AG10803 (cell line): ENCODE data around the gene IRF2.

Experiments
- DNase-seq: peaks from one replicate; pipeline ENCODE4 v3.0.0; 2010; ENCODE audit warnings: low read depth
- H3K4me3 ChIP-seq: 2 replicates; pipeline ENCODE4 v1.5.1; 2011; ENCODE audit warnings: mild to moderate bottlenecking, low read length, control low read depth
- TF ChIP-seq, protein P1 (sequence below): conservative IDR thresholded peaks from 2 replicates; pipeline ENCODE4 v1.5.1; 2011; ENCODE audit warnings: mild to moderate bottlenecking, low read length, control low read depth, inconsistent platforms

IRF2 gene

GRCh38 chr4:184375027-184375426, 99.3 kb downstream of the IRF2 start:
- TF ChIP-seq, protein P1, sequence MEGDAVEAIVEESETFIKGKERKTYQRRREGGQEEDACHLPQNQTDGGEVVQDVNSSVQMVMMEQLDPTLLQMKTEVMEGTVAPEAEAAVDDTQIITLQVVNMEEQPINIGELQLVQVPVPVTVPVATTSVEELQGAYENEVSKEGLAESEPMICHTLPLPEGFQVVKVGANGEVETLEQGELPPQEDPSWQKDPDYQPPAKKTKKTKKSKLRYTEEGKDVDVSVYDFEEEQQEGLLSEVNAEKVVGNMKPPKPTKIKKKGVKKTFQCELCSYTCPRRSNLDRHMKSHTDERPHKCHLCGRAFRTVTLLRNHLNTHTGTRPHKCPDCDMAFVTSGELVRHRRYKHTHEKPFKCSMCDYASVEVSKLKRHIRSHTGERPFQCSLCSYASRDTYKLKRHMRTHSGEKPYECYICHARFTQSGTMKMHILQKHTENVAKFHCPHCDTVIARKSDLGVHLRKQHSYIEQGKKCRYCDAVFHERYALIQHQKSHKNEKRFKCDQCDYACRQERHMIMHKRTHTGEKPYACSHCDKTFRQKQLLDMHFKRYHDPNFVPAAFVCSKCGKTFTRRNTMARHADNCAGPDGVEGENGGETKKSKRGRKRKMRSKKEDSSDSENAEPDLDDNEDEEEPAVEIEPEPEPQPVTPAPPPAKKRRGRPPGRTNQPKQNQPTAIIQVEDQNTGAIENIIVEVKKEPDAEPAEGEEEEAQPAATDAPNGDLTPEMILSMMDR: no peak
- no peak overlapping the region for H3K4me3 ChIP-seq
- DNase-seq: no peak

DNA sequence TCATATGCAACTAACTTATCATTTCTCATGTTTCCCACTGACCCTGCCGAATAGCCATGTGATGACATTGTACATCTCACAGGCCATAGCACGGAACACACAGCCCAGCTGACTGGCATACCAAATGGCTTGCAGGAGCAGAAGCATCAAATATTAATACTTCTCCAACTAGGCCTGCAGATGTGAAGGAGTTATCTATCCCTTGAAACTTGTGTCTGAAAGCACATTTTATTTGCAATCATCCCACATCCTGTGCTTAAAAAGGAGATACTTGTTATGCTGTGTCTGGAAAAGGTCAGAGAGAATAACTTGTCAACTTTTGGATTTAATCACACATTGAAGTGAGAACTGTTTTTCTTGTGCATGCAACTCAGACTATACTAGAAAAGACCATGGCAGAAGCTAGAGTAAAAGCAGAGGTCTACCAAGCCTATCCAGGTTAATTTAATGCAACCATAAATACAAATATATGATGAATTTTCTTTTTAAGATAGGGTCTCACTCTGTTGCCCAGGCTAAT, 100.4 kb downstream of the IRF2 start:
- H3K4me3 ChIP-seq: no peak overlapping the region
- TF ChIP-seq, protein P1: no peak
- no peak for DNase-seq

DNA sequence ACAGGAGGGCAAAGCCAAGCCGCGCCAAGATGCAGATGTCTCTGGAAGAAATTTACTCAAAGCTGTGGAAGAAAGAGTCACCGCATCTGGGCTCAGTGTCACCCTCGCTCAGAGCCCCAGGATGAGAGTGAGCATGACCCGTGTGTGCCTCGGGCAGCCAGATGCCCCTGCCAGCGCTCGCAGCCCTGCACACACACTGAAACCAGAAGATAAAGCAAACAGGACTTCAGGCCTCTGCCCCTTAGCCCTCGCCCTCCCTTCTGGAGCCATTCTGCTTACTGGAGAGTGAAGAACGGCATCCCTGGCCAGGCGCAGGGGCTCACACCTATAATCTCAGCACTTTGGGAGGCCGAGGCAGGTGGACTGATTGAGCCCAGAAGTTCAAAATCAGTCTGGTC, 103.0 kb downstream of the IRF2 start:
- DNase-seq: no peak
- H3K4me3 ChIP-seq: no peak overlapping the region
- TF ChIP-seq, protein P1: no peak

DNA sequence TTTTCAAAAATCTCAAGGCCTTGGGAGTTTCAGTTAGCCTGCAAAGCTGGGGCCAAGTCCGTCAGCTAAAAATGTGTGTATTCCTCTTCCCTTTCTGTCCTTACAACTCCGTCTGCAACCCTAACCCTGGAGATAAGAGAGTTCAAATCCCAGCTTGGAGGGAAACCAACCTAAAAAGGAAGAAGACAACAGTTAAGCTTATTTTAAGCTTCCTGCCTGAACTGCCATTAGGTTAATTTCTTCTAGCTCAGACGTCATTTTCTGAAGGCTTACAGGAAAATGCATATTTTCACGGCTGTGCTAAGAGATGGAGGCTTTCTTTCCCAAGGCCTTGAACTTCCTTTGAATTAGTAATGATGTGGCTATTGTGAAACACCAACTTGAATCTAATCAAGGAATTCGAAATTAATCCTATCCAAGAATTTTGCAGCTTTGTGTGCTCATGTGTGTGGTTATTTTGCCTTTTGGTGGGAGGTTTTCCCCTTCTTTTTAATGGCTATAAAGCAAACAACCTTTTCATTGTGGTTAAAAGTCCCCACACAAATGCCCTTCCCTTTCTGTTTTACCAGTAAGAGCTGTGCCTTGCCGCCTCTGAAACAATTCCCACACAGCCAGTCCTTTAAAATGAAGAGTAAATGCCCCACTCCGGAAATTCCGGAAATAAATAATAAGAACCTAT, 103.5 kb downstream of the IRF2 start:
- TF ChIP-seq, protein P1: no peak
- no peak overlapping the region for H3K4me3 ChIP-seq
- peak; percentile 35 for DNase-seq

DNA sequence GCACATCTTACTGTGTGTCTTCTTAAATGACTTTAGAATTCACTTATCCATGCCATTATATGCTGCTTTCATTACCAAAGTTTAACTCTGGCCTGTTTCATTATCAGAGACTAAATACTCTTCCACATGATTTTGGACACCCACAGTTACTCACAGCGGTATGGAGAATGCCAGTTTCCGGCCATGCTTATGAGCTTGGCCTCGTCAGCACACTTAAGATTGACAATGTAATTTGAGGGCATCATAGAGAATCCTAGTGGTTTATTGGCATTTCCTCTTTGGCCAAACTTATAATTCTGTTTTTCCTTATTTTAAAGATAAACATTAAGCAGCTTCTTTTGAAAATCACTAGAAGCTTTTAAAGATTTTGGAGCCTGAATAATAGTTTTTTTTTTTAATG, 104.5 kb downstream of the IRF2 start:
- DNase-seq: no peak
- TF ChIP-seq, protein P1: no peak
- H3K4me3 ChIP-seq: no peak overlapping the region

GRCh38 chr4:184368731-184369130, 105.6 kb downstream of the IRF2 start:
- H3K4me3 ChIP-seq: no peak overlapping the region
- no peak for DNase-seq
- TF ChIP-seq, protein P1: no peak

GRCh38 chr4:184368290-184368689, 106.1 kb downstream of the IRF2 start:
- TF ChIP-seq, protein P1: no peak
- DNase-seq: no peak
- no peak overlapping the region for H3K4me3 ChIP-seq
